MM.1S (cell line): Measurements from ENCODE around the gene GLRX3.

Experiments used
- EZH2 ChIP-seq: fragments of 300-600 bp; sonication (generic); optimal IDR thresholded peaks from 2 replicates; pipeline ENCODE3; 2017; ENCODE audit warnings: low read depth, mild to moderate bottlenecking, antibody characterized with exemption, low read length, mixed read lengths
- TF ChIP-seq, protein P1 (sequence below): fragments of 300-600 bp; sonication (generic); IDR thresholded peaks from 2 replicates; pipeline ENCODE4 v1.5.1; 2016; ENCODE audit warnings: antibody characterized with exemption, low read length, mixed read lengths

DNA sequence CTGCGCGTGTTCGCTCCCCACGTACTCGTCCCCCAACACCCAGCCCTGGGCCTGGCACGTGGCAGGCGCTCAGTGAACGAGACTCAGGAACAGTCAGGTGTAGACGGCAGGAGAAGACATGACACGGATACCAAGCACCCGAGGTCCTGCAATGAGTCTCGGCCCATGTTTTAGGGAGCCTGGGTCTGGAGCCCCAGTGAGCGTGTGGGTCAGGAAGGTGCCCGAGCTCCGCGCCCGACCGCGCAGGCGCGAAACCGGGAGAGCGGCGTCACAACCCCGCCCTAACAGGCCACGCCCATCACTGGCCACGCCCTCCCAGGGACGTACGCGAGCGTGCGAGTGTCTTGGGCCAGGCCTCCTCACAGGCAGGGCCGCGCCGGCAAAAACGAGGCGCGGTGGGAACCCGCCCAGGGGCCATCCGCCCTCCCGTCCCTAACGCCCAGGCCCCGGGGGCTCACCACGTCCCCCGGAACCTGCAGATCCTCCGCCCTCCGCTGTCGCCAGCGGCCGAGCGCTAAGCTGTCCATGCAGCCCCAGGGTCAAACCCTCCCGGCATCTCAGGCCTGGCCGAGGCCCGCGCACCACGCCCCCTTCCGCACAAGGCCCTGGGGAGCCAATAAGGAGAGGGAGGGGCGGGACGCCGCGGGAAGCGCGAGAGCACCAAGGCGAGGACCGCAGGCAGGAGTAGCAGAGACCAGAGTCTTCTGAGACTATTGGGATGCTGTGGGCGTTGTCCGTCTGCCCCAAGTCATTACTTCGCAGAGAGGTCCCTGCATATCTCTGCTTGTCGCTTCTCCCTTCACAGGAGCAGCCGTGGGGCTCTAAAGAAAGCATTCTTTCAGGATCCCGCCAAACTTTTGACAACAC, 25.7 kb upstream of the GLRX3 start, which contains the start of gene C10orf143:
- TF ChIP-seq, protein P1, sequence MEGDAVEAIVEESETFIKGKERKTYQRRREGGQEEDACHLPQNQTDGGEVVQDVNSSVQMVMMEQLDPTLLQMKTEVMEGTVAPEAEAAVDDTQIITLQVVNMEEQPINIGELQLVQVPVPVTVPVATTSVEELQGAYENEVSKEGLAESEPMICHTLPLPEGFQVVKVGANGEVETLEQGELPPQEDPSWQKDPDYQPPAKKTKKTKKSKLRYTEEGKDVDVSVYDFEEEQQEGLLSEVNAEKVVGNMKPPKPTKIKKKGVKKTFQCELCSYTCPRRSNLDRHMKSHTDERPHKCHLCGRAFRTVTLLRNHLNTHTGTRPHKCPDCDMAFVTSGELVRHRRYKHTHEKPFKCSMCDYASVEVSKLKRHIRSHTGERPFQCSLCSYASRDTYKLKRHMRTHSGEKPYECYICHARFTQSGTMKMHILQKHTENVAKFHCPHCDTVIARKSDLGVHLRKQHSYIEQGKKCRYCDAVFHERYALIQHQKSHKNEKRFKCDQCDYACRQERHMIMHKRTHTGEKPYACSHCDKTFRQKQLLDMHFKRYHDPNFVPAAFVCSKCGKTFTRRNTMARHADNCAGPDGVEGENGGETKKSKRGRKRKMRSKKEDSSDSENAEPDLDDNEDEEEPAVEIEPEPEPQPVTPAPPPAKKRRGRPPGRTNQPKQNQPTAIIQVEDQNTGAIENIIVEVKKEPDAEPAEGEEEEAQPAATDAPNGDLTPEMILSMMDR = no peak
- TF ChIP-seq EZH2 = no peak
